ENCODE data around the gene SKAP2.

SKAP2 gene

DNA sequence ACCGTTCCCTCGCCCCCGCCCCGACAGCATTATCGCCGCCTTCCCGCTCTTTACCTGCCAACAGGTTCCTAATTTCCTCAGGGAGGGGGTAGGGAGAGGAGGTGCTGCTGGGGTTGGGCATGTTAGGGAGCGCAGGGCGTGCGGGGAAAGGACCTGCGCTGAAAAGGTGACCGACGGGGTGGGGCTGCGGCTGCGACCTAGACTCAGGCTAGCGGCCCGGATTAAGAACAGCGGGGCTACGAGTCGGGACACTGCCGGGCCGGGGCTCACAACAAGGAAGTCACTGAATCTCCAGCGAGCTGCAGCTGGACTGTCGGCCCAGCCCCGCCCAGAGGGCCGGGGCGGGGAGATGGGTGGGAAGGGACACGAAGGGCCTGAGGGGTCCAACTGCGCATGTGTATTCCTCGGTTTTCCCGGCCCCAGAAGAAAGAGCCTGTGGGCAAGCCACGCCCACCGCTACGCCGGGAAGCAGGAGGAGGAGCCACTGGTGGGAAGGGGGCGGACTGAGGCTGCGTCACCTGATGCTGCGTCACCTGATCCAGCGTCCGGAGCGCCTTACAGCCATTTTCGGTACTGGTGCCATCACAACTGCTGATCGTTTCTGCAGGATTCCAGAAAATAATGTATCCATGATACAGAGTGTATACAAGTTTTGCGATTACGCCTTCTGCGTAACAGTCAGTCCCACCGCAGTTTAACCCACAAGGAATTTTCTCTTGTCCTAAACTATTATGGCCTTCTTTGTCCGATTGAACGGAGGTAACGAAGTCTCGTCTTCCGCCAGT lies at the start of gene SKAP2:
SKAP2 (minus strand) TSS at position 282 of the 785 bp plus-strand sequence; CDS start at position 121, 161 bp downstream.
- peak; percentile 97 to 99 for DNase-seq

- DNase-seq = peak in 1 of 2 experiments; percentile 33
Observed at GRCh38 chr7:26912933-26913536, 48.6 kb upstream of the SKAP2 start.

DNA sequence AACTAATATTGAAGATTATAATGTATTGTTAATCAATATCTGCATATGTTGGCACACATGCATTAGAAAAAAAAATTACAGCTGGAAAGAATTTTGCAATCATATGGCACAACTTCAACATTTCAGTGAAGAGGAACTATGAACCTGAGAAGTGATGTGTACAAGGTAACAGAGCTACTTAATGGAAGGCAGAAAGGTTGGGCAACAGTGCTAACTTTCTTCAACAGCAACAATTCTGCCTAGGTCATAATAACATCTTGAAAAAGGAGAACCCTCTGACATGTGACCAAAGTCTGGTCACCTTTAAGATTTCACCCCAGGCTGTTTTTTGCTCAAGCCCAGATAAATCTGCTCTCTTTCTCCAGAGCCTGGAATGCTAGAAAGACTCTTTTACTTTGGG lies 47.9 kb upstream of the SKAP2 start:
- no peak for DNase-seq

DNA sequence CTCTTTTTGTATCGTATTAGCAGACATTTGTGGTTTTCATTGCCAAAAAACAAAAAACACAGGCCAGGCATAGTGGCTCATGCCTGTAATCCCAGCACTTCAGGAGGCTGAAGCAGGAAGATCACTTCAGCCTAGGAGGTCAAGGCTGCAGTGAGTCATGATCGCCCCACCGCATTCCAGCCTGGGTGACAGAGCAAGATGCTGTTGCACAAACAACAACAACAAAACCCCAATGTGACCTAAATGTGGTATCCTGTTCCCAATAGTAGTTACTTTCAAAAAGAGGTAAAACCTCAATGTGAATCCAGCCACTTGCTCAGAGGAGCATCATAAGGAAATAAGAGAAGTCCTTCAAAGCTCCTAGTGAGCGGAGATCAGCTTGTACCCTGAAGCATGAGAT lies 45.8 kb upstream of the SKAP2 start:
- DNase-seq = no peak

DNA sequence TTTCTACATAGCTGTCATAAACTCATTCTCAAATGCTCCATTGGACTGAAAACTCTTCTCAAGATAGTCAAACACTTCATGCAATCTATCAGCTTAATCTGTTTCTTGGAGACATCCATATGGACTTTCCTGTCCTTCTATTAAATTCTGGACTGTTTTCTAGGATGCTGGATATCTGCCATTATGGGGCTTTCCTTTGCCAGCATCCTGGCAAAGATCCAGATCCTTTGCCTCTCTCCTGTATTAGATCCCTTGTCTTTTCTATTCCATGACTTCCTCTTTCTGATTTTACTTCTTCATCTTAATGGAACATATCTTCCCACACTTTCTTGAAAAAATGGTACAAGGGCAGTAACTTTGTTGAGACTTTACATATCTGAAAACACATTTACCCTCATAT lies 35.9 kb upstream of the SKAP2 start:
- no peak for DNase-seq

GRCh38 chr7:26899519-26899918 lies 35.1 kb upstream of the SKAP2 start:
- DNase-seq = no peak

- DNase-seq = no peak
Observed at GRCh38 chr7:26898891-26899290, 34.5 kb upstream of the SKAP2 start.

- no peak for DNase-seq
Observed at GRCh38 chr7:26897928-26898327, 33.5 kb upstream of the SKAP2 start.

DNA sequence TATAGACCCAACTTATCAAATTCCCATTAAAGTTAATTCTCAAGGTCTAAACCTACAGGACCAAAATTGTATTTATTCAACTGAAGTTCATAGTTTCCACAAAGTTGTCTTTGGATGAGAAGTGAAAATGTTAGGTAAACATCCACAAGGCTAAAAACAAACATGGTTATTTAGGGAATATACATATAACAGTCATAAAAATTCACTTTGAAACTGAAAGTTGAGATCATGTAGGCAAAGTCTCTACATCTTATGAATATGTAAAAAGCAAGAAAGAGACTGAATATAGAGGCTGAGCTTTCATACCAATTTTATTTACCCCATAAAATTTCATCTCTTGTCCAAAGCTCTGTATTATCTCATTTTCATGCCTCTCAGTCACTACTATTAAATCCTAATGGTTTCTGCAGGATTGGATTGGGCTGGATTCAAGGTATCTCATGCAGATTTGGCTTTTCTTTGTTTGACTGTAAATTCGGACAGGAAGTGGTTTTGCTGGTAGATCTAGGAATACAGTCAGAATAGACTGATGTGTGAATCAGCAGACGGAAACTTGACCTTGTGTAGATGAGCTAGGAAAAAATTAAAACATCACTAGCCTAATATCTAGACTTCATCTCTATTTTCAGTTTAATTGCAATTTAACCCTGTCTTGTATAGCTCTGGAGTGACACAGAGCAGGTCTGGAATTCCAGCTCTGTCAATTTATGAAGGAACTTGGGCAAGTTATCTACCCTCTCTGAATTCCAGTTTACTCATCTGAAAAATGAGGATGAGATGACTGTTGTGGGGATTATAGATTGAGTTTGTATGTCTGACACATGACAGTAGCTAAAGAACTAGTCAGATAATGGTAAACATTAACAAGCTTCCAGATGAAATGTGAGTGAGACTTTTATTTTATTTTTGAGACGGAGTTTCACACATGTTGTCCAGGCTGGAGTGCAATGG lies 27.3 kb upstream of the SKAP2 start:
- no peak for DNase-seq

DNA sequence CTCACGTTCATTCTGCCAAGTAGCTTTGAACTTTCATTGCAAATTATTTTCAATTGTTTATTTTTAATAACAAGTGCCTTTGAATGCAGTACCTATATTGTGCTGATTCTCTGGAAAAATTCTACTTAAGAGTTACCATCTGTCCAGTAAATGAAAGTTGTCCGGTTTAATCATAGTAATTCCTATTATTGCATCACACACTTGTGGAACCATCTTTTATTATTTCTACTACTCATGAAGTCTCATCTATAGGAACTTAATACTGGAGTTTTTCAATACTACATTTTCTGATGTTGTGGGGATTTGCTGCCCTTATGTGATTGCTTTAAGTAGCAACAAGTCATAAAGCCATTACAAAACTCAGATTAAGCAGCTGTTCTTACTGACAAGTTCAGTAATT lies 16.5 kb upstream of the SKAP2 start:
- no peak for DNase-seq

DNA sequence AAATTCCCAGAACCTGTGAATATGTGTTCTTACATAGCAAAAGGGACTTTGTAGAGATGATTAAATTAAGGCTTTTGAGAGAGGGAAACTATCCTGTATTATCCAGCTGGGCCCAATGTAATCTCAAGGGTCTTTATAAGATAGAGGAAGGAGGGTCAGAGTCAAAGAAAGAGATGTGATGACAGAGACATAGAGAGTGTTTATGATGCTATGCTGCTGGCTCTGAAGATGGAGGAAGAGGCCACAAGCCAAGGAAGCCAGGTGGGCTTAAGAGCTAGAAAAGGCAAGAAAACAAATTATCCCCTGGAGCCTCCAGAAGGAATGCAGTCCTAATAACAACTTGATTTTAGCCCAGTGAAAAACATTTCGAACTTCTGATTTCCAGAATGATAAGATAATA lies 15.3 kb upstream of the SKAP2 start:
- DNase-seq = no peak

GRCh38 chr7:26868841-26869495 lies 4.6 kb upstream of the SKAP2 start:
- no peak for DNase-seq

- peak in 1 of 2 experiments; percentile 74 for DNase-seq
Observed at GRCh38 chr7:26865094-26865388, 651 bp upstream of the SKAP2 start.

GRCh38 chr7:26863518-26864308 lies 677 bp downstream of the SKAP2 start:
- DNase-seq = peak in 1 of 2 experiments; percentile 75

GRCh38 chr7:26862834-26863233 lies 1.6 kb downstream of the SKAP2 start:
- no peak for DNase-seq

- no peak for DNase-seq
Observed at GRCh38 chr7:26861050-26861449, 3.3 kb downstream of the SKAP2 start.

DNA sequence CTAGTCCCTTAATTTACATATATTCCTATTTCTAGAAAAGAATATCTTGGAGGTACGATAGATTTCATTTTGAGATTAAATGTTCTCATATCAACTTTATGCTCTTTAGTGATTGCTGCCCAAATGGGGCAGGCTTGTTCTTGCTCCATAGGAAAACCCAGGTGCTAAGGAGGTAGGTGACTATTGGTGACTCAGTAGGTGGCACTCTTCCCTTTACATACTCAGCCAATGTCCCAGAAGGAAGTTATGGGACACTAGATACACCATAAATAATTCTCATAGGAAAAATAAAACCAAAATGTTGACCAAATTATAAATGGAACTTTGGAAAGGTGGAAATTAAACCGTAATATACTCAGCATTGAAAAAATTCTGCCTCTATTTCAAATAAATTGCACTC lies 4.0 kb downstream of the SKAP2 start:
- peak; percentile 74 to 80 for DNase-seq

- DNase-seq = no peak
Observed at GRCh38 chr7:26859720-26860119, 4.7 kb downstream of the SKAP2 start.

DNA sequence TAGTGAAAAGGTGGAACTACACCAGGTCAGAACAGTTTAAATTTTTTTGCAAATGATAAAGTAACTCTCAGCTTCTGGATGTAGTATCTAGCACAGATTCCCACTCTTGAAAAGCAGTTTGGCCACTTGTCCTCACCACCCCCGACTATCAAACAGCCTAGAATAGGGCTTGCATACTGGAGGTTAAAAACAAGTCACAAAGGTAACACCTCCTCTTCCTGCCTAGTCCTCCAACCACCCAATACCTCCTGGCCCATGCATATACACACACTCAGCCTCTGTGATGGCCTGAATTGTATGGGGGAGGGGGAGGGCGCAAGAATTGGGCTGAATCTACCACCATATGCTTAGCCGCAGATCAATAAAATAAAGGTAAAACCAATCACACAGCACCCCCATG lies 5.7 kb downstream of the SKAP2 start:
- no peak for DNase-seq

DNA sequence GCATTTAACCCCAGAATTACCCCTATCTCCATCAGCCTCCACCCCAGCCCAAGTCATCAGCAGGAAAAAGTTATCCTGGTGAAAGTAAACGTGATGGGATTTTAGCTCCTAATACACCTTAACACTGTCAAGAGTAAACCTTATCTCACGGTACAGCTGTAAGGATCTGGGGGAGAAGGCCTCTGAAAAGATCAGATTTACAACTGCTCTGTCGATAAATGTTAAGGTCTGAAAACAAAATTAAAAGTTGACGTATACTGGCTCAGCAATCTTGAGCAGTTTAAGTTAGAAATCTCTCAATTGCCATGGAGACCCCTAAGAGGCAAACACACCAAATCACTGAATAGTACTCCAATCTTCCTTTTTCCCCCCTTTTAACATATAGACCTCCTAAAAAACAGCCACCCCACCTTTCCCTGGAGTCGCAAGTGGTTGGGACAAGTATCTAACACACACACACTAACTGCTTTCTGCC lies 6.1 kb downstream of the SKAP2 start:
- no peak for DNase-seq

DNA sequence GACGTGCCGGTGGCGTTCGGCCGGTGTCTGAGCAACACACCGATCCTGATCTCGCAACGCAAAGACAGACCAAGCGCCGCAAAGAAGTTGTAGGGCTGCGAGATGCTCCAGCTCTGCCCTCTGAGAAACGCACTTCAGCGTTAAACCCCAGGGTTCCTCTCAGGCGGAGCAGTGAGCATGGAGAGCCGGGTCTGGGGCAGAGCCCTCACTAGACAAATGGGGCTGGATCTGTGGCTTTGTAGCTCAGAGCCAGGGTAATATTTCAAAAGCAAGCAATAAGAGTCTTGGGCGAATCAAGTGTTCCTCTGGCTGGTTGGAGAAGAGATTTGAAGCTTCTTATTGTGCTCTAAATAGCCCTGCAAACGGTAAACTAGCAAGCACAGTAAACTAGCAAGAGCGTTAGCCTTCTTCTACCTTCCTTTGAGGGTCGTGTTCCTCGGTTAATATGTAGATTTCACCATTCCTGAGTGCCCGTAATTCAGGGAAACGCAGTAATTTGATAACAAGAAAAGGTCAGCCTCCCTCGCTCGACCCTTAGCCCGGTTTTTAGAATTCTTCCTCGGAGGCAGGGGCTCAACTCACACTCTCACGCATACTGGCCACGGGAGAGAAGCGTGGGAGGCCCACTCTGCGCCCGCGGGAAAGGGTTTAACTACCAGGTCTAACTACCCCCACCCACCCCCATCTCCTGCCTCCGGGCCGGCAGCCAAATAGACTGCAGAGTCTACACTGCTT lies 6.7 kb downstream of the SKAP2 start:
- DNase-seq = peak in 1 of 2 experiments; percentile 20

- no peak for DNase-seq
Observed at GRCh38 chr7:26857170-26857505, 7.3 kb downstream of the SKAP2 start.
